Upper lobe of left lung (tissue), 4 donors: Measurements from ENCODE around the gene ATP1A1.

Experiments
- CTCF ChIP-seq, 6 experiments: fragments of 450-650 bp in 4 of 6; fragments of 200-600 bp in 2 of 6; sonication (generic) in 2 of 6; IDR thresholded peaks; one replicate each; pipeline ENCODE4 v1.5.1; 2016 to 2019; ENCODE audit warnings: antibody characterized with exemption in 6 of 6
- POLR2A ChIP-seq, 4 donors: fragments of 450-650 bp; IDR thresholded peaks; one replicate each; pipeline ENCODE4 v1.5.1; 2016 to 2017; ENCODE audit warnings: antibody characterized with exemption in 4 of 4, mild to moderate bottlenecking in 2 of 4

GRCh38 chr1:116372191-116372590 is 853 bp upstream of the ATP1A1 start:
- peak in 1 of 6 experiments; percentile 2 for TF ChIP-seq CTCF (IDR thresholded peaks at IDR 0.05)
- no peak for TF ChIP-seq POLR2A (IDR thresholded peaks at IDR 0.05)
